ENCODE data around the gene WNT9B.

- TF ChIP-seq CTCF (IDR thresholded peaks at IDR 0.05) (no peak), REST (IDR thresholded peaks at IDR 0.05; ENCODE audit: insufficient read depth in 1 of 2, low read depth in 2 of 2, low read length in 1 of 2) (no peak), SIN3A (IDR thresholded peaks at IDR 0.05; ENCODE audit: borderline replicate concordance, insufficient read depth, low read depth, low read length) (no peak)
Observed at GRCh38 chr17:46866747-46867146, 15.4 kb downstream of the WNT9B start.

Data from Panc1 (cell line).